ENCODE measurements around the gene SMG6.

Gene SMG6

DNA sequence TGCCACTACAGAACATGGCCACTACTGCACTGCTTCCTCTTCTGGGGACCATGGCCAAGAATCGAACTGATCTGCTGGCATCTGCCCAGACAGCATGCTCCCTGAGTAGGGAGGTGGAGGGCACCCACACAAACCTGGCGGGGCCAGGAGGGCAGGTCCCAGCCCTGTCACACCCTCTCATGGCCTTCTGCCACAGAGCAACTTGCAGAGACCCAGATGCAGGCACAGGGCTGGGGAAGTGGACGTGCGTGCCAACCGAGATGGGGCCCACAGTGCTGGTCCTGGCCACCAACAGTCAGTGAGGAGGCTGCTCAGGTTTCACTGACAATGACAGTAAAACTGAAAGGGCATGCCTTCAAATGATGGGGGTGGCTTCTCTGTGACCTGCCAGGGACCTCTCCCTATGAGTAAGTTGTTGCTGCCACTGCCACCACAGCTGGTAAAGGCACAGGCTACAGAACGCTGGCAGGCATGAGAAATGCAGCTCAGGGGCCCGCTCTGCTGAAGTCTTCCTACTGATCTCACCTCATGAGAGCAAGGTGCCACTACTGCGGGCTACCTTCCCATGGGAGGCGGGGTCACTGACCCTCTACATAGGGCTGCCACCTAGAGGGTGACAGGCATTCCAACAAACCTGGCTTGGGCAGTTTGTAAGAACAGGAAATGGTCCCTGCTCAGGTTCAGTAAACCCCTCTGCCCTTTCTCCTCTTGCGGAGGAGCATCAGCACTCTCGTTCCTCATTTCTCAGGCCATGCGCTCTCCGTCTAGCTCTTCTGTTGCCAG is 233.2 kb downstream of the SMG6 start:
- no peak for DNase-seq

- peak; percentile 43 for DNase-seq
Measured at GRCh38 chr17:2068519-2069051, 235.0 kb downstream of the SMG6 start.

- DNase-seq, result no peak
Measured at GRCh38 chr17:2068031-2068518, 235.5 kb downstream of the SMG6 start.

DNA sequence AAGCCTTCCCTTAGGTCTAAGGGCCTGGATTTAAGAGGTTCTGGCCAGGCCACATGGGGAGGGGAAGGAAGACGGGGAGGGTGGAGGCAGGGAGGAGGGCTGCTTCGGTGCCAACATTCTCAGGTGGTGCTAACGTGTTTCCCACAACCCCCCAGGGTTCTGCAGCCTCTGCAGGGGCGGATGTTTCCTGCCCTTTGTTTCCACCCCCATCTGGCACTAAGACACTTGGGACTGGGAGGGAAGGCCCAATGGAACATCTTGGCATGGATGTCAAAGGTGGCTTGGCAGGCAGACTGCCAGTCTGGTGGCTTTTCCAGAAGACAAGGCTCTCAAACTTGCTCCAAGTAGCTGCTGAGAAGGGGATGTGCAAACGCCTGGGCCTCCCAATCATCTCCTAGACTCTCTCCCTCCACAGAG is 236.0 kb downstream of the SMG6 start:
- DNase-seq, result no peak

- DNase-seq, result no peak
Measured at GRCh38 chr17:2067048-2067561, 236.5 kb downstream of the SMG6 start.

DNA sequence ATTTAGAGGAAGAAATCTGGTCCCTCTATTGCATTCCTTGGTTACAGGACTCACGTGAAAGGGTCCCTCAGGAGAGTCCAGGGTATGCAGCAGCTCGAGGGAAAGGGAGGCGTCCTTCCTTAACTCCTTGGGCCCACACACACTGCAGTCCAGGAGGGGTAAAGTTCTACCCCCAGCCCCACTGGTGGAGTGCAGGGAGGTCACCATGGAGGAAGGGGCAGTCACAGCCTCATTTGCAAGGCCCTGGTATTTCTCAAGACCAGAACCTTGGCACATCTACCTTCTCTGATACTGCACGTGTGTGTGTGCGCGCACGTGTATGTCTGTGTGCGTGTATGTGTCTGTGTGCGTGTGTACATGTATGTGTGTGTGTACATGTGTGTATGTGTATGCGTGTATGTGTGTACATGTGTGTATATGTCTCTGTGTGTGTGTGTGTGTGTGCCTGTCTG is 237.6 kb downstream of the SMG6 start:
- no peak for DNase-seq

DNA sequence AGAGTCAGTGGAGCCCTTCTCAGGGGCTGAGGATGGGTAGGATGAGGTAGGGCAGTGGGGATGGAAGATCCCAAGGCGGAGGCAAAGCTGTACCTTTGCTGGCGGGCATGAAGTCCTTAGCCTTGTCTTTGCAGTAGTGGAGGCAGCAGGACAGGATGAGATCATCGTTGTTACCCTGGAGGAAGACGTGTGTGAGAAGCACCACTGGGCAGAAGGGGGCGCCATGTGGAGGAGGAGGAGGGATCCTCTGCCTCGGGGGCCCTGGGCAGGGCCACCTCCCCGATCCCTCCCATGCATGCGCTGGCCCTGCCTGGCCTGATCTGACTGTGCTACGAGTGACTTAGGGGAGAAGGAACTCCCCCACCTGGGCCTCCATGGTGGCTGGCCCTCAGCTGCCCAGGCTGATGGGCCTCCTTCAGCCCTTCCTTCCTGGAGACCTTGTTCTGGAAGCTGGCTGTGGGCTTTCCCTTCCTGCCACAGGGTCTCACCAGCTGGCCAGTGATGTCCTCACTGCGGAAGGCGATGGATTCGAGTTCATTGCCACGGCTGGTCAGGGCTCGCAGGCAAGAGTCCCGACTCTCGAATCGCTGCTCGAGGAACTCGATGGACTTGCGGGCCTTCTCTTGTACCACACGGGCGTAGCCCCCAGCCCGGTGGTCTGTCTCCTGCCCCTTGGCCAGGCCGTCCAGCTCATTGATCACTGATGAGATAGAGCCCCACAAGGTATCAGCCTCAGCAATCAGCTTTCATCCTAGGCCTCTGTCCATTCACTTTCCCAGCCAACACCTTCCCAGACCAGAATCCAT is 238.4 kb downstream of the SMG6 start:
- DNase-seq, result no peak

DNA sequence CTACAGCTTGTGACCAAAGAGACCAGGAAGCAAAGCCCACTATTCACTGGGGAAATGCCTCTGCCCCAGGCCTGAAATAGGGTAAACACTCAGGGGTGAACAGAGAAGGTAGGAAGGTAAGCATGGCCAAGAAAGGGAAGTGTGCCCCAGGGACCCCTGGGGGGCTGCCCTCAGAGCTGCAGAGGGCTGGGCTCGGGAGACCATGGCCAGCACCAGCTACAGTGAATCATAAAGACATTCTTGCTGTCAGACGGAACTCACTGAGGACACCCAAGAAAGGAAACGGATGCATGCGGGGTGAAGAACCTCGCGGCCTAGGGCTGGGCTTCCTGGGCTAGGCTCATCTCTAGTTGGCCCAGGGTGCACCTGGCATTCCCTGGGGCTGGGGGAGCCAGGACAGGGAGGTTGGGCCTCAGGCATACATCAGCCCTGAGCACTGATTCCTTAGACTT is 239.0 kb downstream of the SMG6 start:
- no peak for DNase-seq

DNA sequence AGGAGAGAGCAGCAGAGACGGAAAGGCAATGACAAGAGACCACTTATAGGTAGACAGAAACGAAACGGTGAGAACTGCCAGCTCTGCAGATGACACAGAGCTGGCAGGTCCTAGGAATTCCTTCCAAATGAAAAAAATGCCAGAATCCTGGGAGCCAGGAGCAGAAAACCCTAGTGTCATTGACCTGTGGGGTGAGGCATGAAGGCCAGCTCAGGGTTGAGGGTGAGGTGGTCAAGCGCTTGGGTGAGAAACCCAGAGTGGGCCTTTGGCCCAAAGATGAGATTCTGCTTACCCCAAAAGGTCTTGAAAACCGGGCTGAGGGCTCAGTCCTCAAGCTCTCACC is 239.5 kb downstream of the SMG6 start:
- DNase-seq, result no peak

- DNase-seq, result no peak
Measured at GRCh38 chr17:2063261-2064146, 240.1 kb downstream of the SMG6 start.

- no peak for DNase-seq
Measured at GRCh38 chr17:2062571-2063183, 240.9 kb downstream of the SMG6 start.

DNA sequence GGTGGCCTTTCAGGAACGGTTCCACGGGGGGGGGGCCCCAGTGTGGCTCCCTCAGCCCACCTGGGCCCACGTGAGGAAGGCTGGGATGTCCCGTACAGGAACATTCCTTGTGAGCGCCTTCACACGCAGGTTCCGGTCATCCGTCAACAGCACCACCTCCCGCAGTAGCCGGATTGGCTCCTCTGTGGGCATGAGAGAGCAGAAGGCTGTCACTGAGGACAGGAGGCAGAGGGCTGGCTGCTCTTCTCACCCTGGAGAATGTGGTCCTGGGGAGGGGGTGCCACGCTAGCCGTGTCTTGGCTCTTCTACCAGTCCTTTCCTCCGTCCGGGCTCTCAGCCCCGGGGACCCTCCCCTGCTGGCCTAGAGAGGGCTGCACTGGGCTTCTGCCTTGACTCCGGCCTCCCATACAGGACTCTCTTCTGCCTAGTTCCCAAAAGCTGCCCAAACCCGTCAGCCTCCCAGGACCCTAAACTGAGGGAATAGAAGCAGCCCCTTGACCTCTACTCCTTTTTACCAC is 242.1 kb downstream of the SMG6 start:
- no peak for DNase-seq

DNA sequence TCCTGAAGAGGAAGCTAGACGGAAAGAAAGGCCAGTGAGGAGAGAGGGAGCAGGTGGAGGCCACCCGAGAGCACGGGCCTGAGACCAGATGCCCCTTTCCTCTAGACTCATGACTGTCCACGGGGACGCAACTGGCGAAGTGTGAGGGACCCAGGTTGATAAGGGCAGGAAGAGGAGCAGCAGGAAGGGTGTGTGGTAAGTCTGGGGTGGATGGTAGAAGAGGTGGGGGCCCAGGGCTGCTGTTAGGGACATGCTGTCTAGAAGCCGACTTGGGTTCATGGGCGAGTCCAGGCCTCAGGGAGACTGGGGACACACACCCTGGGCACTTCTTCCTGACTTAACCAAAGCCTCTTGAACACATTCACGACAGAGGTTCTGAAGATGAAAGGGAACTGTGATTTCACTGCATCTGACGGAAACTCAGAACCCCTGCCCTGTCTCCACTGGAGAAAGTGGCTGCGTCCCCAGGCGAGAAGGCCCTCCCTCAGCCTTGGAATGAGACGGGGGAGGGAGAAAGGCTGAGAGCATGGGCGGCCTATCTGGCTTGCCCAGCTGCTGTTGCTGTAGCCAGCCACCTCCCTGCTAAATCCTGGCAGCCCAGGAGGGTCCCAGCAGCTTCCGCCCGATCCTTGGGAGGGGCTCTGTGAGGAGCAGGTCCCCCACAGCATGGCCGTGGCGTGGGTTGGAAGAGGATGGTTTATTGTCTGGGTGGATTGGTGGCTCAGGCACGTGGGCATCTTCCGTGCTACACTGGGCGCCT is 242.7 kb downstream of the SMG6 start:
- no peak for DNase-seq

DNA sequence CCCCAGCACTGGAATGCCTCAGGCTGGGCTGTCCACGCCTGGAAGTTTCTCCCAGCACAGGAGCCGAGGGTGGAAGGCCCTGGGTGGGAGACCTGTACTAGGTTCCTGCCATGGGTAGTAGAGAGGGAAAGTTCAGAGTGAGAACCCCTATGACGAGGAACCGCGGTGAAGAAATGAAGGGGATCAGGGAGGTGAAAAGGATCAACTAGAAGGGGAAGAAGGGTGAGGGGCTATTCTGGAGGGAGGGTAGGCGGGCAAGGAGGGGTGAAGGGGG is 243.3 kb downstream of the SMG6 start:
- no peak for DNase-seq

DNA sequence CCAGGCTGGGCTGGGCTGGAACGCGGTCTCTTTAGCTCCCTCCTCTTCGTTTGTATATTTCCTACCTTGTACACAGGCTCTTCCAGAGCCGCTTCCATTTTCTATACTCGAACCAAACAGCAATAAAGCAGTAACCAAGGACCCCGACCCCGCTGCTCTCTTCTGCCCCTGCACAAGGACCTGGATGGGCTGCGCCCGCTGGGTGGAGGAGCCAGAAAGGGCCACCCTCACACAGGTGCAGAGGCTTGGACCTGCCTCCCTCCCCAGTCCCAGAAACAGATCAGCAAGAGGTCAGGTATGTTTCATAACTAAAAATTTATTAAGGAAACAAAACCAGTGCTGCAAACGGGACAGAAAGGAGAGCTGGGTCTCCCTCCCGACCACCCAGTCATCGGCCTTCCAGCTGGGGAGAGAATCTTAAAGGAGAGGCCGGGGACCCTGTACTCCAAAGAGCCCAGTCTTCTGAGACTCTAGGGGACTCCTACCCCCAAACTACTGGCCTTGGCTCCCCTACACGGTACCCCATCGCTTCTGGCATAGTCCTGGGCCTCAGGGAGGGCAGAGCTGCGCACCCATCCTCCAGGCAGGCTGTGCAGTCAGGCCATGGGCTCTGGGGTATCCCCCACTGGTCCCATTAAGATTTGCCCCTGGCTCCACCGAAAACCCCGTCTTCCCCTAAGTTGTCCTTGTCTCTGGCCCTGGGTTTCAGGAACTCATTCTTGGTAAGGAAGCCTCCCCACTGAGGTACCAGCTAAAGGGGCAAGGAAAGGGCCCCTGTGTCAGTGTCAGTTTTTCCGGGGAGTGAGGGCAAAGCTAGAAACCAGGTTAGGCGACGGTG is 243.8 kb downstream of the SMG6 start:
- DNase-seq, result no peak

GRCh38 chr17:2058586-2059546 is 244.7 kb downstream of the SMG6 start:
- no peak for DNase-seq

DNA sequence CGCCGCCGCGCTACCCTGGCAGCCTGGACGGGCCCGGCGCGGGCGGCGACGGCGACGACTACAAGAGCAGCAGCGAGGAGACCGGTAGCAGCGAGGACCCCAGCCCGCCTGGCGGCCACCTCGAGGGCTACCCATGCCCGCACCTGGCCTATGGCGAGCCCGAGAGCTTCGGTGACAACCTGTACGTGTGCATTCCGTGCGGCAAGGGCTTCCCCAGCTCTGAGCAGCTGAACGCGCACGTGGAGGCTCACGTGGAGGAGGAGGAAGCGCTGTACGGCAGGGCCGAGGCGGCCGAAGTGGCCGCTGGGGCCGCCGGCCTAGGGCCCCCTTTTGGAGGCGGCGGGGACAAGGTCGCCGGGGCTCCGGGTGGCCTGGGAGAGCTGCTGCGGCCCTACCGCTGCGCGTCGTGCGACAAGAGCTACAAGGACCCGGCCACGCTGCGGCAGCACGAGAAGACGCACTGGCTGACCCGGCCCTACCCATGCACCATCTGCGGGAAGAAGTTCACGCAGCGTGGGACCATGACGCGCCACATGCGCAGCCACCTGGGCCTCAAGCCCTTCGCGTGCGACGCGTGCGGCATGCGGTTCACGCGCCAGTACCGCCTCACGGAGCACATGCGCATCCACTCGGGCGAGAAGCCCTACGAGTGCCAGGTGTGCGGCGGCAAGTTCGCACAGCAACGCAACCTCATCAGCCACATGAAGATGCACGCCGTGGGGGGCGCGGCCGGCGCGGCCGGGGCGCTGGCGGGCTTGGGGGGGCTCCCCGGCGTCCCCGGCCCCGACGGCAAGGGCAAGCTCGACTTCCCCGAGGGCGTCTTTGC is 245.6 kb downstream of the SMG6 start:
- no peak for DNase-seq

DNA sequence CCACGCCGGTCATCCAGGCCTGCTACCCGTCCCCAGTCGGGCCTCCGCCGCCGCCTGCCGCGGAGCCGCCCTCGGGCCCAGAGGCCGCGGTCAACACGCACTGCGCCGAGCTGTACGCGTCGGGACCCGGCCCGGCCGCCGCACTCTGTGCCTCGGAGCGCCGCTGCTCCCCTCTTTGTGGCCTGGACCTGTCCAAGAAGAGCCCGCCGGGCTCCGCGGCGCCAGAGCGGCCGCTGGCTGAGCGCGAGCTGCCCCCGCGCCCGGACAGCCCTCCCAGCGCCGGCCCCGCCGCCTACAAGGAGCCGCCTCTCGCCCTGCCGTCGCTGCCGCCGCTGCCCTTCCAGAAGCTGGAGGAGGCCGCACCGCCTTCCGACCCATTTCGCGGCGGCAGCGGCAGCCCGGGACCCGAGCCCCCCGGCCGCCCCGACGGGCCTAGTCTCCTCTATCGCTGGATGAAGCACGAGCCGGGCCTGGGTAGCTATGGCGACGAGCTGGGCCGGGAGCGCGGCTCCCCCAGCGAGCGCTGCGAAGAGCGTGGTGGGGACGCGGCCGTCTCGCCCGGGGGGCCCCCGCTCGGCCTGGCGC is 246.3 kb downstream of the SMG6 start:
- DNase-seq, result no peak

Measured in DMS153 (cell line).